Activated CD8-positive, alpha-beta memory T cell treated with anti-CD3 and anti-CD28 coated beads, Interleukin-2, amount 50 U/mL, for 1 hour (primary cell): ENCODE results near the gene ITCH.
"Not testable (repeated sequence)": the region's sequence is repeated elsewhere in the genome, so short reads cannot be mapped to it uniquely, and the experiment has no call there.

Experiments used
- DNase-seq: peaks from one replicate; pipeline ENCODE4 v3.0.0-alpha.2; 2020; ENCODE audit errors: extremely low read depth

The ITCH gene

DNA sequence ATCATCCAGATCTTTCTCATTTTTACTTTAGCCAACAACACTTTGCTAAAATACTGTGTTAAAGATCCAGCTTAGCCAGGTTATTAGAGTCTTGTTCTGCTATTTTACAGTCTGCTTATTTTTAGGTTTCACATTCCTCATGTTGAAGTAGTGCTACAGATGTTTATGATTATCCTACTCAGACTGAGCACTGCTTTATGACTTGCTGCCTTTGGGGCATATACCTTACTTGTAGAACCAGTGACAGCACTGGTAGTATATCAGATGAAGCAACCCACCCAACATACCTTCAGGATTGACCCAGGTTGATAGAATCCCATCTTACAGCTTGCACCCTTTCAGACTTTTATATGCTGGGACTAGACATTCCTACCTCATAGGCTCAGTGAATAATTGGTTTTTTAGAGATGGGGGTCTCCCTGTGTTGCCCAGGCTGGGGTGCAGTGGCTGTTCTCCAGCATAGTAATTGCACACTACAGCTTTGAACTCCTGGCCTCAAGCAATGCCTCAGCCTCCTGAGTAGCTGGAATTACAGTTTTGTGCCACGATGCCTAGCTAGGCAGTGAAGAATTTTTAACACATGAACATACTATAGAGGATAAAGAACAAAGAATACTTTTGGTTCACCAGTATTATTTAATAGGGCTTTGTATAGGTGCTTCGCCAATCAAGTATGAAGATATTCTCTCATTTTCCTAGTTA lies 89.4 kb downstream of the ITCH start:
- no peak for DNase-seq

DNA sequence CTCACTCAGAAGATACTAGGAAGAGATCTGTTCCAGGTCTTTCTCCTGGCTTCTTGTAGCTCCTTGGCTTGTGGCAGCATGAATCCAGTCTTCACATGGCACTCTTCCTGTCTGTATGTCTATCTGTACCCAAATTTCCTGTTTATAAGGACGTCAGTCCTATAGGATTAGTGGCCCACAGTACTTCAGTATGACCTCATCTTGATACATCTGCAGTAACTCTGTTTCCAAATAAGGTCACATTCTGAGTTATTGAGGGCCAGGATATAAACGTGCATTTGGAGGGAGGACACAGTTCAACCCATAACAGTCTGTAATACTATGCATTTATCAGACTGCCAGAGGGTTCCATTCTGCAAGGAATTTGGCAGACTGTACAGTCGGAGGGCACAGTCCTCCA lies 95.6 kb downstream of the ITCH start:
- no peak for DNase-seq

DNA sequence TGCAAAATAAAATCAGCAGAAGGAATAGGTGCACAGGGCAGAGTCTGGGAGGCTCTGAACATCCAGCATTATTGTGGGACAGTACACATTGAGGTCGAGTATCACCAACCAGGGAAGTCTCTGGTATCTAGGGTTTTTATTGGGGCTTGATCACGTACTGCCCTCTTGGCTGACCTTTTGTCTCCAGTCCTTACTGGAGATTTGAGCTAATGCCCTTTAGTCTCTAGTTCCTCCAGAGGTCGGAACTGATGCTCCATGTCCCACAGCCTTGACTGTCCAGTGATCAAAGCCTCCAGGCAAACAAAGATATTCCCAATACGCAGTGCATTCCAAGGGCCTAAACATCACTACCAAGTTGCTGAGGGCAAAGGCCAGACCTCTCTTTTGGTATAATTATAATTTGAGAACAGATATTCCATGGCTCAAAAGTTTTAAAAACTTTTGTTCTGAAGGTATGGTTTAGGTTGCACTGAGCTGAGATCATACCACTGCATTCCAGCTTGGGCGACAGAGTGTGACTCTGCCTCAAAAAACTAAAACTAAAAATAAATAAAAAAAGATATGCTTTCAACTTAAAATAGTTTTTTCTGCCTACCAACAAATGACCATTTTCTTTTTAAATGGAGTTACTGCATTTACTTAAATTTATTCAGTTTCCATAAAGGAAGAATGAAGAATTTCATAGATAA lies 96.3 kb downstream of the ITCH start:
- no peak for DNase-seq

DNA sequence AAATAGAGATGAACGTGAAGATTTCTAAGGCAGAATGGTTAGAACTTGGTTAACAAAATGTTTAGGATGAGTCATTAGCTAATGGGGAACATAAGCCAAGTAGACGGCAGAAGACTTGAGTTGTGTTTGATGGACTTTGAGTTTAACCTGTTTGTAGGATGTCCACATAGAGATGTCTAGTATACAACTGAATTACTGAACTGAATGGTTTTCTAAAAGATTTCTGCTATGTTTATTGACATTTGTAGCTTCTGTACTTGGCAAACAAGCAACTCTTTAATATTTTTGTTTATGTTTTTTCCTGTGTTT lies 98.7 kb downstream of the ITCH start:
- DNase-seq, result no peak

DNA sequence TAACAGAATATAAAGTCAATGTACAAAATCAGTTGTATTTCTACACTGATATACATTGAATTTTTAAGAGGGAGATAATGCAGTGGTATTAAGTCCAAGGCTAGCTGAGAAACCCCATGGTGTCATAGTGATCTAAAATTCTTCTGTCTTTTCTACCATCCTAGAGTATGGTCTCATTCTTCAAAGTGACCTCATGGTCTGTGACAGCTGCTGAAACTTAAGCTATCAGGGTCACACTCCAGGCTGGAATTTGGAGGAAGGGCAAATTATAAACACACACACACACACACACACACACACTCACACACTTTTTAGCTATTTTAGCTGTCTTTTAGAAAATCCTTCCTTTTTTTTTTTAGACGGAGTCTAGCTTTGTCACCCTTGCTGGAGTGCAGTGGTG lies 105.9 kb downstream of the ITCH start:
- DNase-seq, result no peak

DNA sequence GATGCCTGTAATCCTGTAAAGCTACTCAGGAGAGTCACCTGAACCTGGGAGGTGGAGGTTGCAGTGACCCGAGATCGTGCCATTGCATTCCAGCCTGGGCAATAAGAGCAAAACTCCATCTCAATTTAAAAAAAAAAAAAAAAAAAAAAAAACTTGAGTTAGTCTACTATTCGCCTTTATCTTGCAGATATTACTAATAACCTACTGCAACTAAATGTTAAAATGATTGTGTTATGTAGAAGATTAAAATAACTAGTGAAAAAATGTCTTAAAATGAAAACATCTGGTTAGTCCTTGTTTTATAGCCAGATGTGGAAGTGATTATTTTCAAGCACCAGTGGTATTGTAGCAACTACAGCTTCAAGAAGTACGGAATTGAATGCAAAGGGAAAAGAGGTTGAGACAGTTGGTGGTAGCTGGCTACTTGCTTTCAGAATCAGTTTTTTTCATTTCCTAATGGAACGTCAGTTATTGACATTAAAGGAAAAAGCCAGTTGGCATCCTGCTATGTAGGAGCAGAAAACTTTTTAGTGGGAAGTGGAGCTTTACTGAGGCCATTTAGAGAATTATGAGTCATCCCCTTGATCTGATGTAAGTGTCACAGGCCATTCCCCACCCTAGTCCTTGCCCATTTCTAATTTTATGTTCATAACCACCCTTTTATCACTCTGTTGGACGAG lies 109.3 kb downstream of the ITCH start:
- DNase-seq, result no peak

DNA sequence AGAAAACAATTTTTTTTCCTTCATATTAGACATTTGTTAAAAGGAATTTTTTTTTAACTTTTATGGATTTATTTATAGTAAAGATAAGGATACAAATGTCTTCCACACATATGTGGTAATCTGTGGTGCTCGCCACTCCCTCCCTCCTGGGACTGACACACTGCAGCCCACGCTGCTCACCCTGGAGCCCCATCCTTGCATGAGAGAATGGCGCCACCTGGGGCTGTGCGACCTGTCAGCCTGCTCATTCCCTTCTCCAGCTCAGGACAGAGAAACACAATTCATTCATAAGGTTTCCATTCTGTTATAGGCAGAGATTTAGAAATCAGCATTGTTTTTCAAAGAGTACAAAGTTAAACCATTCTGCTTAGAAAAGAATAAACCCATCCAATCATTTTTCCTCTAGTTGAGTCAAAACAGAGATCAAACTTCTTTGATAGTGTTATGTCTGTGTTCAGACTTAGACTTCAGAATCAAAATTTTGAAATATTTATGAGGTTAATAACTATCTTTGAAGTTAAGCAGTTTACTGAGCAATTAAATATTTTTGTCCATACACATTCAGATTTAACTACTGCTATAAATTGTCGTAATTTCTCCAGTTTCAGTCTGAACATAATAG lies 110.3 kb downstream of the ITCH start:
- no peak for DNase-seq

DNA sequence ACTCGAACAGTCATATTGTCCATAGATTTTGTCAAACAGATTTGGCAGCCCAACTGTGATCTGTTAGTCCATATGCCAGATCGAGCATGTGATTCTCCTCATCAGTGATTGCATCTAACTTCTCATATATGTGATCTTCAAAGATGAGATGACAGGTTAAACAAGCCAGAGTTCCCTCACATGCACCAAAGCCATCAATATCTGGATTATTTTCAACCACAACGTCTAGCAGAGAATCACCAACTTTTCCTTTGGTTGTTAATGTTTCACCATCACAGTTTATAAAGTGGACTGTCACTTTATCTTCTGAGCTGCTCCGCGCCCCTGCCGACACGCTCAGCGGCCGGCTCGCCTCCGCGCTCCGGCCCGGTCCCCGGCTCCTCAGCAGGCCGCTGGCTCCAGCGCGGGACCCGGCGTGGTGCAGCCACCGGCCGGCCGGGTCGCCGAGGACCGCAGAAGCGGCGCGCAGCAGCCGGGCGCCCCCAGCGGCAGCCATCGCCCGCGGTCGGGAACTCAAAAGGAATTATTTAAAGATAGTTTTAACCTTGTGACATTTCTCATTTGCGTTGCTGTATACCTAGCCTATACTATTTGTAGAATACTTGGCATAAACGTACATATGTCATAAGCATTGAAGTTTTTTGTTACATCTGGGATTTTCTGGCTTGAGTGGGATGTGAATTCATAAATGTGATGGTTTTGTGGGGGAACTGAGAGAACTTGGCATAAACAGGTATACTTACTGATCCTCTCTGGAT lies 113.1 kb downstream of the ITCH start:
- no peak for DNase-seq

DNA sequence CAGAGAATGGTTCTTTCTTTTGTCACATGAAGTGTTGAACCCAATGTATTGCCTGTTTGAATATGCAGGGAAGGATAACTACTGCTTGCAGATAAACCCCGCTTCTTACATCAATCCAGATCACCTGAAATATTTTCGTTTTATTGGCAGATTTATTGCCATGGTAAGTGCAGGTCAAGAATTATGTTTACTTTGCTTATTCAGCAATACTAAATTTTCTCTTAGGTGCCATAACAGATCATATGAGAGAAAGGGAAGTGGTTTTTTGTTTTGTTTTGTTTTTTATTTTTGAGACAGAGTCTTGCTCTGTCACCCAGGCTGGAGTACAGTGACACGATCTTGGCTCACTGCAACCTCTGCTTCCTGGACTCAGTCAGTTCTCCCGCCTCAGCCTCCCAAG lies 116.6 kb downstream of the ITCH start:
- DNase-seq, result no peak

DNA sequence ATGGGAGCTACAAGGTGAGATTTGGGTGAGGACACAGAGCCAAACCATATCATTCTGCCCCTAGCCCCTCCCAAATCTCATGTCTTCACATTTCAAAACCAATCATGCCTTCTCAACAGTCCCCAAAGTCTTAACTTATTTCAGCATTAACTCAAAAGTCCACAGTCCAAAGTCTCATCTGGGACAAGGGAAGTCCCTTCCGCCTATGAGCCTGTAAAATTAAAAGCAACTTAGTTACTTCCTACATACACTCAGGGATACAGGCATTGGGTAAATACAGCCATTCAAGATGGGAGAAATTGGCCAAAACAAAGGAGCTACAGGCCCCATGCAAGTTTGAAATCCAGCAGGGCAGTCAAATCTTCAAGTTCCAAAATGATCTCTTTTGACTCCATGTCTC lies 119.1 kb downstream of the ITCH start:
- DNase-seq, result not testable (repeated sequence)

DNA sequence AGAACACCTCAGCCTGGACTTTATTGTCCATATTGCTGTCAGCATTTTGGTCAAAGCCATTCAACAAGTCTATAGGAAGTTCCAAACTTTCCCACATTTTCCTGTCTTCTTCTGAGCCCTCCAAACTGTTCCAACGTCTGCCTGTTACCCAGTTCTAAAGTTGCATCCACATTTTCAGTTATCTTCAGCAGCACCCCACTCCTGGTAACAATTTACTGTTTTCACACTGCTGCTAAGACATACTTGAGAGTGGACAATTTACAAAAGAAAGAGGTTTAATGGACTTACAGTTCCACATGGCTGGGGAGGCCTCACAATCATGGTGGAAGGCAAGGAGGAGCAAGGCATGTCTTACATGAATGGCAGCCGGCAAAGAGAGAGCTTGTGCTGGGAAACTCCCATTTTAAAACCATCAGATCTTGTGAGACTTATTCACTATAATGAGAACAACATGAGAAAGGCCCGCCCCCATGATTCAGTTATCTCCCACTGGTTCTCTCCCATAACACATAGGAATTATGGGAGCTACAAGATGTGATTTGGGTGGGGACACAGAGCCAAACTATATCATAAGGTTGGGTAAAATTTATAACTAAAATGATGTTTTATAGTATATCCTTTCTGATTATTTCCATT lies 120.6 kb downstream of the ITCH start:
- not testable (repeated sequence) for DNase-seq

DNA sequence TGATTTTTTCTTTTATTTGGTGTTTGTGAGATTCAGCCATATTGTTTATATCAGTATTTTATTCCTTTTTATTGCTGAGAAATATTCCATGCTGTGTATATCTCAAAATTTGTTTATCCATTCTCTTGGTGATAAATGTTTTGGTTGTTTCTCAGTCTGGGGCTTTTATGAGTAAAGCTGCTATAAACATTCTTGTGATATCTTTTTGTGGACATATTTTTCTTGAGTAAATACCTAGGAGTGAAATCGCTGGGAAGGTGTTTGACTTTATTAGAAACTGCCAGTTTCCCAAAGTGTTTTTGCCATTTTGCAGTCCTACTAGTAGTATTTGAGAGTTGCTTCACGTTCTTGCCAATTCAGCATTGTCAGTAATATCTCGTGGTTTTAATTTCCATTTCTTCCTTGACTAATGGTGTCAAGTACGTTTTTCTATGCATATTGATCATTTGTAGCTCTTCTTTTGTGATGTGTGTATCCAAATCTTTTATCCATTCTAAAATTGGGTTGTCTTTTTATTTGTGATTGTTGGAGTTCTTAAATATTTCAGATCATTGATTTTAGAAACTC lies 122.1 kb downstream of the ITCH start:
- DNase-seq, result no peak

DNA sequence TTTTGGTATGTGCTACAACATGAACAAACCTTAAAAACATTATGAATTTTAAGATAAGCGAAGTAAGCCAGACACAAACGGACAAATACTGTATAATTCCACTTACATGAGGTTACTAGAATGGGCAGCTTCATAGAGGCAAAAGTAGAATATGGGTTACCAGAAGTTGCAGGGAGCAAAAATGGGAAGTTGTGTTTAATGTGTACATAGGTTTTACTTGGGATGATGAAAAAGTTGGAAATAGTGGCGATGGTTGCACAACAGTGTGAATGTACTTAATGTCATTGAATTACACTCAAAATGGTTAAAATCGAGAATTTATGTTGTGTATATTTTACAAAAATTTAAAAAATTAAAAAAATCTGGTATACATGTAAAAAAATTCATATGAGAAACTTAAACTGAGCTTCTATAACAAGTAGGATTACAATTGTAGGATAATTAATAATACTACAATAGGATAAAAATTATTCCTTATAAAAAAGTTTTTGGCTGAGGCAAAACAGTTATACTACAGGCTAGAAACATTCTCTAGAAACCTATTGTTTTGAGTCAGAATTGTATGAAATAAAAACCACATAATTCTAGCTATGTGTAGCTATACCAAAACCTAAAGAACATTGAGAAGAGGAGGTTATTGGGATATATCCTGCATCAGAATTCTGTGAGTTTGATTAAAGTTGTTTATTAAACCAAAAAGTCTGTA lies 128.3 kb downstream of the ITCH start:
- DNase-seq, result no peak

DNA sequence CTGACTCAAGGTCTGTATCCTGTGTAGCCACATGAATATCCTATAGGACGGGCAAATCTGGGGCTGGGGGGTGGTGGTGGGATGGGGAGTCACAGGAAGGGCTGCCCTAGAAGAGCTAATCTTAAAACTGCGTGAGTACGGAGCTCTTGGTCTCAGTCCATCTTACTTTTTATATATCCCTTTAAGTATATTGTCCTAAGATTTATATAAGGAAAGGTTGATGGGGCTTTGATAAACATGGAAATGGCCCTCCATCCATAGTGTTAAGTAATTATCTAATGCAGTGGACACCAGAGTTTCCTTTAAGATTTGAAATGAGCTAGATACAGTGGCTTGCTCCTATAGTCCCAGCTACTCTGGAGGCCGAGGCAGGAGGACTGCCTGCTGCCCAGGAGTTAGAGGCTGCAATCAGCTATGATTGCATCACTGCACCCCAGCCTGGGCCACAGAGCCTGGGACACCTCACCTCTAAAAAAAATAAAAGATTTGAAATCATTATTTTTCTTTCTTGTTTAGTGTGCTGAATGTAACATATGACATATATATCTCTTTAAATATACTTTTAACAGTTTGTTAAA lies 128.9 kb downstream of the ITCH start:
- no peak for DNase-seq

DNA sequence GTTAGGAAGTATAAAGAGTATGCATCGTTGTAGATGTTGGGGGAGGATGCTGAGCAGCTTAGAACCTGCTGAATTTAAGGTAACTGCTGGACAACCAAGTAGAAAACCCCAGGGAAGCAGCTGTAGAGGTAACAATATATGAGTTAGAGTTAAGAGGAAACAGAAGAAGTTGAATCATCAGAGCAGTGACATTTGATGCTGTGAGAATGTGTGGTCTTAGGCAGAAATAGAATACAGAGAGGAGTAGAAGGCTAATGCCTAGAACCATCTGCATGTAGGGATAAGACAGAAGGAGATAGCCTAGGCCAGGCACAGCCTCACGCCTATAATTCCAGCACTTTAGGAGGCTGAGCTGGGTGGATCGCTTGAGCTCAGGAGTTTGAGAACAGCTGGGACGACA lies 130.6 kb downstream of the ITCH start:
- no peak for DNase-seq

DNA sequence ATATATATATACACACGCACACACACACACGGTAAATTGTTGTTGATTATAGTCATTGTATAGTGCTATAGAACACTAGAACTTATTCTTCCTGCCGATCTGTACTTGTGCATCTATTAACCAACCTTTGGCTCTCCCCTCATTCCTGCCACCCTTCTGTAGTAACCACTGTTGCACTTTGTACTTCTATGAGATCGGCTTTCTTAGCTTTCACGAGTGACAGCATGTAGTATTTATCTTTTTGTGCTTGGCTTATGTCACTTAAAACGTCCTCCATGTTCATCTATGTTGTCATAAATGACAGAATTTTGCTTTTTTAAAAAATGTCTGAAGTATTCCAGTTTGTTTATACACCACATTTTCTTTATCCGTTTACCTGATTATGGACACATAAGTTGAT lies 132.2 kb downstream of the ITCH start:
- no peak for DNase-seq

DNA sequence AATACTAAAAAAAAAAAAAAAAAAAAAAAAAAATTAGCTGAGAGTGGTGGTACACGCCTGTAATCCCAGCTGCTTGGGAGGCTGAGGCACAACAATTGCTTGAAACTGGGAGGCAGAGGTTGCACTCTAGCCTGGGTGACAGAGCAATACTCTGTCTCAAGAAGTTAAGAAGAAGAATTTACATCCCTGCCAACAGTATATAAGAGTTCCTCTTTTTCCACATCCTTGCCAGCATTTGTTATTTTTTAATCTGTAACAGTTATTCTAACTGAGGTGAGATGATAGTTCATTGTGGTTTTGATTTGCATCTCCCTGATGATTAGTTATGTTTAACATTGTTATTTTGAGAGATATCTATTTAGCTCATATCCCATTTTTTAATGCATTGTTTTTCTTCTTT lies 132.8 kb downstream of the ITCH start:
- no peak for DNase-seq

DNA sequence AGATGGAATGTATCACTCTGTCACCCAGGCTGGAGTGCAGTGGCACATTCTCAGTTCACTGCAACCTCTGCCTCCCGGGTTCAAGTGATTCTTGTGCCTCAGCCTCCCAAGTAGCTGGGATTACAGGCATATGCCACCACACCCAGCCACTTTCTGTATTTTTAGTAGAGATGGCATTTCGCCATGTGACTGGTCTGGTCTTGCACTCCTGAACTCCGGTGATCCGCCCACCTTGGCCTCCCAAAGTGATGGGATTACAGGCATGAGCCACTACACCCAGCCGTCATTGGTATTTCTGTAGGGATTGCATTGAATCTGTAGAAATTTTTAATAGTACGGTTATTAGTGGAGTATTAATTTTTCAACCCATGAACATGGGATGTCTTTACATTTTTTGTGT lies 134.5 kb downstream of the ITCH start:
- not testable (repeated sequence) for DNase-seq

DNA sequence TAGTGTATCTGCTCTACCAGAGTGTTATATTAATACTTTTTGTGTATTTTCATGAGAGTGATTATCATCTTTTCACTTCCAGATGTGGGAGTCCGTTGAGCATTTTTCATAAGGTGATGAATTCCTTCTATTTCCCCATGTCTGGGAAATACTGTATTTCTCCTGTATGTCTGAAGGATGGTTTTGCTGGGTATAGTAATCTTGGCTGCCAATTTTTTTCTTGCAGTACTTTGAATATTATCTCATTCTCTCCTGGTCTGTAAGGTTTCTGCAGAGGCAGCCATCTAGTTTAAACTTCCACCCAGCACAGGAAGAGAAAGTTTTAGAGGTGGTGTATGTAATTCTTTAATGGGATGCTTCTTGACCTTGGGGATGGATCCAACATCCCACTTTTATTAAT lies 137.8 kb downstream of the ITCH start:
- DNase-seq, result no peak

DNA sequence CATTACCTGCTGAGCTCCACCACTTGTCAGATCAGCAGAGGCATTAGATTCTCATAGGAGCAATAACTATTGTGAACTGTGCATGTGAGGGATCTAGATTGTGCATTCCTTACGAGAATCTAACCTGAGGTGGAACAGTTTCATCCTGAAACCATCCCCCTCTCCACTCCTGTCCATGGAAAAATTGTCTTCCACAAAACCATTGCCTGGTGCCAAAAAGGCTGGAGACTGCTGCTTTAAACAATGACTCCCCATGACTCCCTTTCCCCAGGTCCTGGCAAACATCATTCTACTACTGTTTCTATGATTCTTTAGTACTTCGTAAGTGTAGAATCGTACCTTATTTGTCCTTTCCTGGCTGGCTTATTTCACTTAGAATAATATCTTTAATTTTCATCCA lies 143.4 kb downstream of the ITCH start:
- DNase-seq, result no peak
